Hepatocyte (in vitro differentiated cells): Measurements from ENCODE around the gene GDF15.

Experiments used
- EZH2phosphoT487 ChIP-seq: fragments of 200-600 bp; sonication (generic); IDR thresholded peaks from one replicate; pipeline ENCODE4 v1.6.1; 2018; ENCODE audit warnings: antibody characterized with exemption, mild to moderate bottlenecking, low read depth, moderate library complexity; ENCODE audit not compliant: unreplicated experiment, severe bottlenecking
- TF ChIP-seq, protein P1 (sequence below): fragments of 200-600 bp; sonication (generic); IDR thresholded peaks from 2 replicates; pipeline ENCODE4 v1.5.1; 2016; ENCODE audit warnings: antibody characterized with exemption, mild to moderate bottlenecking; ENCODE audit not compliant: poor library complexity

GRCh38 chr19:18392926-18393325 is 7.0 kb downstream of the GDF15 start:
- no peak for TF ChIP-seq EZH2phosphoT487
- TF ChIP-seq, protein P1, sequence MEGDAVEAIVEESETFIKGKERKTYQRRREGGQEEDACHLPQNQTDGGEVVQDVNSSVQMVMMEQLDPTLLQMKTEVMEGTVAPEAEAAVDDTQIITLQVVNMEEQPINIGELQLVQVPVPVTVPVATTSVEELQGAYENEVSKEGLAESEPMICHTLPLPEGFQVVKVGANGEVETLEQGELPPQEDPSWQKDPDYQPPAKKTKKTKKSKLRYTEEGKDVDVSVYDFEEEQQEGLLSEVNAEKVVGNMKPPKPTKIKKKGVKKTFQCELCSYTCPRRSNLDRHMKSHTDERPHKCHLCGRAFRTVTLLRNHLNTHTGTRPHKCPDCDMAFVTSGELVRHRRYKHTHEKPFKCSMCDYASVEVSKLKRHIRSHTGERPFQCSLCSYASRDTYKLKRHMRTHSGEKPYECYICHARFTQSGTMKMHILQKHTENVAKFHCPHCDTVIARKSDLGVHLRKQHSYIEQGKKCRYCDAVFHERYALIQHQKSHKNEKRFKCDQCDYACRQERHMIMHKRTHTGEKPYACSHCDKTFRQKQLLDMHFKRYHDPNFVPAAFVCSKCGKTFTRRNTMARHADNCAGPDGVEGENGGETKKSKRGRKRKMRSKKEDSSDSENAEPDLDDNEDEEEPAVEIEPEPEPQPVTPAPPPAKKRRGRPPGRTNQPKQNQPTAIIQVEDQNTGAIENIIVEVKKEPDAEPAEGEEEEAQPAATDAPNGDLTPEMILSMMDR, result no peak
